Neural cell (in vitro differentiated cells): ENCODE results near the gene GORASP2. TPM values are rescaled to one million over a fixed set of nuclear protein-coding genes. Genes with fewer than 3 reads are reported as not detected.

ENCODE experiments used
- H2AFZ ChIP-seq: fragments of 200-600, 300-800 bp; sonication (generic), shearing (Covaris generic); 2 replicates; pipeline ENCODE4 v1.6.0; 2014; ENCODE audit warnings: low read depth, mild to moderate bottlenecking, antibody characterized with exemption, low read length, moderate library complexity
- H3F3A ChIP-seq: fragments of 200-600 bp; shearing (Covaris generic); 2 replicates; pipeline ENCODE4 v1.6.1; 2016; ENCODE audit warnings: mild to moderate bottlenecking, moderate library complexity, mixed read lengths, antibody characterized with exemption, low read length; ENCODE audit not compliant: insufficient read depth, poor library complexity, severe bottlenecking
- H3K27ac ChIP-seq: fragments of 200-600, 300-800 bp; sonication (generic), shearing (Covaris generic); 2 replicates; pipeline ENCODE4 v1.5.1; 2014; ENCODE audit warnings: mild to moderate bottlenecking, low read length, moderate library complexity
- H3K27me3 ChIP-seq: fragments of 300-800, 200-600 bp; sonication (generic), shearing (Covaris generic); 2 replicates; pipeline ENCODE4 v1.6.0; 2014; ENCODE audit warnings: mild to moderate bottlenecking, low read depth, low read length, moderate library complexity; ENCODE audit not compliant: insufficient read depth
- H3K36me3 ChIP-seq: fragments of 300-800, 200-600 bp; sonication (generic), shearing (Covaris generic); 2 replicates; pipeline ENCODE4 v1.5.1; 2014; ENCODE audit warnings: mild to moderate bottlenecking, antibody characterized with exemption, low read length, moderate library complexity; ENCODE audit not compliant: insufficient read depth
- H3K4me2 ChIP-seq: fragments of 300-800, 200-600 bp; sonication (generic), shearing (Covaris generic); 2 replicates; pipeline ENCODE4 v1.6.0; 2014; ENCODE audit warnings: mild to moderate bottlenecking, low read length
- H3K4me3 ChIP-seq: fragments of 300-800, 200-600 bp; sonication (generic), shearing (Covaris generic); 2 replicates; pipeline ENCODE4 v1.5.1; 2014; ENCODE audit warnings: mild to moderate bottlenecking, low read length, moderate library complexity
- H3K79me2 ChIP-seq: fragments of 200-600 bp; shearing (Covaris generic); replicated peaks from 2 replicates; pipeline ENCODE4 v1.6.0; 2014; ENCODE audit warnings: mild to moderate bottlenecking, low read length, moderate library complexity; ENCODE audit not compliant: insufficient read depth
- H3K9ac ChIP-seq: fragments of 300-800, 200-600 bp; sonication (generic), shearing (Covaris generic); 2 replicates; pipeline ENCODE4 v1.6.1; 2016; ENCODE audit warnings: mild to moderate bottlenecking, low read length, mixed read lengths
- H3K9me2 ChIP-seq: fragments of 200-600 bp; shearing (Covaris generic); 2 replicates; pipeline ENCODE4 v1.6.1; 2016; ENCODE audit warnings: mild to moderate bottlenecking, low read length, mixed read lengths; ENCODE audit not compliant: insufficient read depth
- H3K9me3 ChIP-seq: fragments of 200-600, 300-800 bp; sonication (generic), shearing (Covaris generic); 2 replicates; pipeline ENCODE4 v1.6.1; 2016; ENCODE audit warnings: mild to moderate bottlenecking, mixed run types, low read length, moderate library complexity, mixed read lengths
- H4K20me1 ChIP-seq: fragments of 200-600 bp; shearing (Covaris generic); 2 replicates; pipeline ENCODE4 v1.6.1; 2016; ENCODE audit warnings: mild to moderate bottlenecking, mixed run types; ENCODE audit not compliant: insufficient read depth
- EP300 ChIP-seq: fragments of 450-650 bp; conservative IDR thresholded peaks from 2 replicates; pipeline ENCODE4 v1.6.1; 2014; ENCODE audit warnings: antibody characterized with exemption, mild to moderate bottlenecking, moderate library complexity; ENCODE audit not compliant: poor library complexity, severe bottlenecking
- EZH2 ChIP-seq: fragments of 200-600, 300-800 bp; shearing (Covaris generic), sonication (generic); IDR thresholded peaks from 2 replicates; pipeline ENCODE4 v1.6.1; 2014; ENCODE audit warnings: antibody characterized with exemption, low read length, borderline replicate concordance, mild to moderate bottlenecking; ENCODE audit not compliant: insufficient read depth, poor library complexity, severe bottlenecking
- MXI1 ChIP-seq: fragments of 450-650 bp; conservative IDR thresholded peaks from 2 replicates; pipeline ENCODE4 v1.6.1; 2014; ENCODE audit warnings: antibody characterized with exemption, mild to moderate bottlenecking; ENCODE audit not compliant: poor library complexity, severe bottlenecking
- POLR2AphosphoS5 ChIP-seq: IDR thresholded peaks from 2 replicates; pipeline ENCODE4 v1.6.1; 2012
- RAD21 ChIP-seq: fragments of 450-650 bp; conservative IDR thresholded peaks from 2 replicates; pipeline ENCODE4 v1.6.1; 2014; ENCODE audit warnings: antibody characterized with exemption, mild to moderate bottlenecking, moderate library complexity
- SMC3 ChIP-seq: fragments of 450-650 bp; conservative IDR thresholded peaks from 2 replicates; pipeline ENCODE4 v1.6.1; 2014; ENCODE audit warnings: antibody characterized with exemption, mild to moderate bottlenecking, moderate library complexity; ENCODE audit not compliant: poor library complexity
- TAF1 ChIP-seq: IDR thresholded peaks from 2 replicates; pipeline ENCODE4 v1.6.1; 2012; ENCODE audit warnings: low read depth
- polyA plus RNA-seq: library from polyadenylated mRNA; depleted of rRNA; stranded (reverse); fragments of >200 nt; gene quantifications from 2 replicates; pipeline ENCODE4 v1.2.3, GENCODE V29; 2014
- TF ChIP-seq, protein P1 (sequence below): IDR thresholded peaks from 2 replicates; pipeline ENCODE4 v1.6.1; 2012; ENCODE audit warnings: borderline replicate concordance
- TF ChIP-seq, protein P2 (sequence below): fragments of 450-650 bp; IDR thresholded peaks from 2 replicates; pipeline ENCODE4 v1.5.1; 2014; ENCODE audit warnings: antibody characterized with exemption, mild to moderate bottlenecking, moderate library complexity; ENCODE audit not compliant: poor library complexity, severe bottlenecking

GORASP2 gene
- polyA plus RNA-seq, 1 donor from 2014 or later: 20.4 TPM

DNA sequence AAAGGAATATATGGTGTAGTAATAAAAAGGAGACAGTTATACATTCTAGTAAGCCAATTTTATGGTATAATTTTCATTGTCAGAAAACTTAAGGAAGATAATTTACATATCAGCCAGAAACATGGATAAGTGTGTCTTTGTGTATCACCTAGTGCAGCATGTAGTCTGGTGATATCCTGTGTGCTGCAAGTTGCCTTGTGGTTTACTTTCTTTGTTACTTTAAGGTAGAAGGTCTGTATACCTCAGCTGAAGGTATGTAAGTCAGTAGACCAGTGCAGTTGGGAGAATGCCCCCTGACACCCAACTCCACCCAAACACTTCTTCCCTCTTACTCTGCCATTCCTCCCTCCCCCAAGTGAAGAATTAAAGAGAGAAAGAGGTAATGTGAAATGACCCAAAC is 11.0 kb downstream of the GORASP2 start:
- Histone ChIP-seq H4K20me1 (no peaks in the 10 kb centered on the region), H3K36me3 (no peaks in the 10 kb centered on the region)

DNA sequence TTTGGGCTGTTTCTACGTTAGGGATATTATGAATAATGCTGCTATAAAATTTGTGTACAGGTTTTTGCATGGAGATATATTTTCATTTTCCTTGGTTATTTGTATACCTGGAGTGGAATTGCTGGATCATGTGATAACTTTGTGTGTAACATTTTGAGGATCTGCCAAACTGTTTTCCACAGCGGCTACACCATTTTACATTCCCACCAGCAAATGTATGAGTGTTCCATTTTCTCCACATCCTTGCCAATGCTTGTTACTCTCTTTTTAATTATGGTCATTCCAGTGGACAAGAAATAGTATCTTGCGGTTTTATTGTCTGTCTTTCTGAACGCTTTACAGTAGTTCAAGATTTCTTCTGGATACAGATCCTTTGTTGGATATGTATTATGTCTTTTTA is 13.6 kb downstream of the GORASP2 start:
- Histone ChIP-seq H3F3A (no peaks in the 10 kb centered on the region), H2AFZ (no peak overlapping the region), H3K4me3 (no peak overlapping the region), H4K20me1 (no peaks in the 10 kb centered on the region), H3K27ac (no peak overlapping the region), H3K9me2 (no peaks in the 10 kb centered on the region), H3K27me3 (no peaks in the 10 kb centered on the region), H3K9me3 (no peaks in the 10 kb centered on the region), H3K36me3 (no peaks in the 10 kb centered on the region), H3K4me2 (no peak overlapping the region), H3K79me2 (peaks cover 91% of the 10 kb centered on the region), H3K9ac (no peak overlapping the region)
- TF ChIP-seq, protein P1, sequence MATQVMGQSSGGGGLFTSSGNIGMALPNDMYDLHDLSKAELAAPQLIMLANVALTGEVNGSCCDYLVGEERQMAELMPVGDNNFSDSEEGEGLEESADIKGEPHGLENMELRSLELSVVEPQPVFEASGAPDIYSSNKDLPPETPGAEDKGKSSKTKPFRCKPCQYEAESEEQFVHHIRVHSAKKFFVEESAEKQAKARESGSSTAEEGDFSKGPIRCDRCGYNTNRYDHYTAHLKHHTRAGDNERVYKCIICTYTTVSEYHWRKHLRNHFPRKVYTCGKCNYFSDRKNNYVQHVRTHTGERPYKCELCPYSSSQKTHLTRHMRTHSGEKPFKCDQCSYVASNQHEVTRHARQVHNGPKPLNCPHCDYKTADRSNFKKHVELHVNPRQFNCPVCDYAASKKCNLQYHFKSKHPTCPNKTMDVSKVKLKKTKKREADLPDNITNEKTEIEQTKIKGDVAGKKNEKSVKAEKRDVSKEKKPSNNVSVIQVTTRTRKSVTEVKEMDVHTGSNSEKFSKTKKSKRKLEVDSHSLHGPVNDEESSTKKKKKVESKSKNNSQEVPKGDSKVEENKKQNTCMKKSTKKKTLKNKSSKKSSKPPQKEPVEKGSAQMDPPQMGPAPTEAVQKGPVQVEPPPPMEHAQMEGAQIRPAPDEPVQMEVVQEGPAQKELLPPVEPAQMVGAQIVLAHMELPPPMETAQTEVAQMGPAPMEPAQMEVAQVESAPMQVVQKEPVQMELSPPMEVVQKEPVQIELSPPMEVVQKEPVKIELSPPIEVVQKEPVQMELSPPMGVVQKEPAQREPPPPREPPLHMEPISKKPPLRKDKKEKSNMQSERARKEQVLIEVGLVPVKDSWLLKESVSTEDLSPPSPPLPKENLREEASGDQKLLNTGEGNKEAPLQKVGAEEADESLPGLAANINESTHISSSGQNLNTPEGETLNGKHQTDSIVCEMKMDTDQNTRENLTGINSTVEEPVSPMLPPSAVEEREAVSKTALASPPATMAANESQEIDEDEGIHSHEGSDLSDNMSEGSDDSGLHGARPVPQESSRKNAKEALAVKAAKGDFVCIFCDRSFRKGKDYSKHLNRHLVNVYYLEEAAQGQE: no peak
- TF ChIP-seq EP300 (no peak), SMC3 (no peak), POLR2AphosphoS5 (no peak), EZH2 (no peak), MXI1 (no peak), RAD21 (no peak), TAF1 (no peak)
- TF ChIP-seq, protein P2, sequence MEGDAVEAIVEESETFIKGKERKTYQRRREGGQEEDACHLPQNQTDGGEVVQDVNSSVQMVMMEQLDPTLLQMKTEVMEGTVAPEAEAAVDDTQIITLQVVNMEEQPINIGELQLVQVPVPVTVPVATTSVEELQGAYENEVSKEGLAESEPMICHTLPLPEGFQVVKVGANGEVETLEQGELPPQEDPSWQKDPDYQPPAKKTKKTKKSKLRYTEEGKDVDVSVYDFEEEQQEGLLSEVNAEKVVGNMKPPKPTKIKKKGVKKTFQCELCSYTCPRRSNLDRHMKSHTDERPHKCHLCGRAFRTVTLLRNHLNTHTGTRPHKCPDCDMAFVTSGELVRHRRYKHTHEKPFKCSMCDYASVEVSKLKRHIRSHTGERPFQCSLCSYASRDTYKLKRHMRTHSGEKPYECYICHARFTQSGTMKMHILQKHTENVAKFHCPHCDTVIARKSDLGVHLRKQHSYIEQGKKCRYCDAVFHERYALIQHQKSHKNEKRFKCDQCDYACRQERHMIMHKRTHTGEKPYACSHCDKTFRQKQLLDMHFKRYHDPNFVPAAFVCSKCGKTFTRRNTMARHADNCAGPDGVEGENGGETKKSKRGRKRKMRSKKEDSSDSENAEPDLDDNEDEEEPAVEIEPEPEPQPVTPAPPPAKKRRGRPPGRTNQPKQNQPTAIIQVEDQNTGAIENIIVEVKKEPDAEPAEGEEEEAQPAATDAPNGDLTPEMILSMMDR: no peak

More for the DNA sequence above, 11.0 kb downstream of the GORASP2 start:
- no peaks in the 10 kb centered on the region for H3F3A ChIP-seq
- H2AFZ ChIP-seq: no peak overlapping the region
- H3K9me2 ChIP-seq: no peaks in the 10 kb centered on the region
- TF ChIP-seq TAF1: no peak
- TF ChIP-seq SMC3: no peak
- TF ChIP-seq EZH2: no peak
- TF ChIP-seq, protein P1: no peak
- TF ChIP-seq, protein P2: no peak
- no peak for TF ChIP-seq EP300
- TF ChIP-seq RAD21: no peak
- no peak for TF ChIP-seq POLR2AphosphoS5
- TF ChIP-seq MXI1: no peak
- no peak overlapping the region for H3K27ac ChIP-seq
- no peak overlapping the region for H3K4me2 ChIP-seq
- H3K4me3 ChIP-seq: no peak overlapping the region
- H3K27me3 ChIP-seq: no peaks in the 10 kb centered on the region
- H3K79me2 ChIP-seq: peaks cover 87% of the 10 kb centered on the region
- H3K9ac ChIP-seq: no peak overlapping the region
- no peaks in the 10 kb centered on the region for H3K9me3 ChIP-seq
